Activated CD4-positive, alpha-beta T cell treated with anti-CD3 and anti-CD28 coated beads, Interleukin-2, amount 10 ng/mL, durations not matched to agents 24 days and 14 days (primary cell): ENCODE data around the gene NPM3. TPM values are rescaled to one million over a fixed set of nuclear protein-coding genes. Genes with fewer than 3 reads are reported as not detected.
A peak's percentile ranks its signal among the peaks of the same experiment; 100 is the strongest.

Source experiments
- DNase-seq: peaks from one replicate; pipeline ENCODE4 v3.0.0; 2022
- H3K27ac Mint-ChIP-seq: one replicate; pipeline ENCODE4 v1.8.0; 2022; ENCODE audit warnings: mild to moderate bottlenecking, mixed read lengths
- H3K27me3 Mint-ChIP-seq: one replicate; pipeline ENCODE4 v1.8.0; 2022; ENCODE audit warnings: mixed read lengths
- H3K36me3 Mint-ChIP-seq: one replicate; pipeline ENCODE4 v1.8.0; 2022; ENCODE audit warnings: low read depth, mild to moderate bottlenecking, mixed read lengths
- H3K4me1 Mint-ChIP-seq: one replicate; pipeline ENCODE4 v1.8.0; 2021; ENCODE audit warnings: mixed read lengths
- H3K4me3 Mint-ChIP-seq: one replicate; pipeline ENCODE4 v1.8.0; 2022; ENCODE audit warnings: mild to moderate bottlenecking, moderate library complexity, mixed read lengths
- H3K9me3 Mint-ChIP-seq: one replicate; pipeline ENCODE4 v1.8.0; 2021; ENCODE audit warnings: mixed read lengths
- intact Hi-C: fragments of 100-400 bp; cut with micrococcal nuclease; formaldehyde crosslinking; loops from one replicate; pipeline ENCODE4 v1.15.1; 2023
- total RNA-seq: library from RNA; stranded (reverse); gene quantifications from 2 replicates; pipeline ENCODE4 v1.2.3, GENCODE V29; 2022

The NPM3 gene
- total RNA-seq, 1 donor from 2014 or later, result 175 TPM

DNA sequence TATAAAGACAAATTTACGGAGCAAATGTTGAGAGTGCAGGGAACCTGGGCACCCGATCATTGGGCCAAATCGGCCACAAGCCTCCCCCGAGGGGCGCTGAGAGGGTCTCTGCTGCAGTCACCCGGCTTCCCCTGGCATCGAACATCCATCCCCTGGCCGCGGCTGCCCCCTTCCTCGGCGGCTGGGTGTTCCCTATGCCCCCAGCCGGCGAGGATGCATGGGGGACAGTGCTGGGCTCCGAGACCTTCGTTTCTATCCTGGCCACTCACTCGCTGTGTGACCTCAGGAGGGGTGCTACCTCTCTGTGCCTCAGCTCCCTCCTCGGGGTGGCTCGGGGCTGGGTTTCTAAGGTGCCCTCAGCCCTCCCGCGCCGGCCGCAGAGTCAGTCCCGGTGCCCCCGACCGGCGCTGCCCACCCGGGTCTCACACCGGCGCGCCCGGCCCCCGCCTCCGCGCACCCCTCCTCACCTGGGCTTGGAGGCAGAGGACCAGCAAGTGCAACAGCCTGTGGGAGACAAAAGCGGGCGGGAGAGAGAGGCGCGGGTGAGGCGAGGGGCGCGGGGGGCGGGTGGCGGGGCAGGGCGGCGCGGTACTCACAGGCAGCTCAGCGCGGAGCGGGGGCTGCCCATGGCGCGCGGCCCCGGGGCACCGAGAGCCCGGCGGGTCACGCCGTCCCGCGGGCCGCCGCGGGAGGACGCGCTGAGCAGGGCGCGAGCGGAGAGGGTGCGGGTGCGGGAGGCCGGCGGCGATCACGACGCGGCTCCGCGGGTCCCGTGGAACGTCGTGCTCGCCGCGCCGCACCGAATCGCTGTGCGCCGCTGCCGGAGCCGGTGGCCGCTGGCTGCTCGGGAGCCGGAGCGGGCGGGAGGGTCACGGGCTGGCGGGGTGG lies 7.7 kb downstream of the NPM3 start, which contains the start of gene FGF8:
Gene FGF8 (minus strand): TSS at position 842 of the 888 bp plus-strand sequence. CDS start 214 bp downstream, at position 628.
- H3K4me3 Mint-ChIP-seq, result peak within 1 kb of the TSS; percentile 59
- H3K9me3 Mint-ChIP-seq, result no peaks in the 10 kb centered on the region
- H3K36me3 Mint-ChIP-seq, result peaks cover 22% of the 10 kb centered on the region
- H3K4me1 Mint-ChIP-seq, result peaks cover 14% of the 10 kb centered on the region
- H3K27ac Mint-ChIP-seq, result no peak within 1 kb of the TSS
- peaks cover 67% of the 10 kb centered on the region for H3K27me3 Mint-ChIP-seq
- no peak for DNase-seq
- intact Hi-C loops, result loop anchor here (10.0 kb wide), 2 partner anchors 611 to 641 kb away; partner anchors contain the start of gene TLX1

DNA sequence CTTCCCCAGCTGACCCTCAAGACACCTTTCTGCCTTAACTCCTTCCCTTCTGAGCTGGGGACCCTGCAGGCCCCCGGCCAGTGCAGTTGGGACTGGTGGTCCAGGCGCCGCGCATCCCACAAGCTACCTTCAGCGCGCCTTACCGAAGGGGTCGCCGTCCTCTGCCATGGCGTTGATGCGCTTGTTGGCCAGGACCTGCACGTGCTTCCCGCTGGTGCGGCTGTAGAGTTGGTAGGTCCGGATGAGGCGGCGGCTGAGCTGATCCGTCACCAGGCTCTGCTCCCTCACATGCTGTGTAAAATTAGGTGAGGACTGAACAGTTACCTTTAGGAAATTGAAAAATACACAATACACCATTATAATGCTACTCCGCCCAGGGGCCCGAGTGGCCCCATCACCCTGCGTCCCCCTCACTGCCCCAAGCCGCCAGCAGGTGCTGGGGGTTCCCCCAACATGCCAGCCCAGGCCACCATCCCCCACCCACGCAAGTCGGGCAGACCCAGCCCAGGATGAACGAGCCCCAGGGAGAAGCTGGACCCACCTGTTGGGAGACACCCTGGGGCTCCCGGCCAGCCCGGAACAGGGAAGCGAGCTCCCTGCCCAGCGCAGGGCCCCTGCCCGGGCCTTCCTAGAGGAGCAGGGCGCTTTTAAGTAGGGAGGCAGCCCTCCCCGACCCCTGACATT lies 8.5 kb downstream of the NPM3 start:
- Mint-ChIP-seq H3K27me3 (peaks cover 69% of the 10 kb centered on the region), H3K4me1 (peaks cover 12% of the 10 kb centered on the region), H3K36me3 (peaks cover 17% of the 10 kb centered on the region), H3K4me3 (no peak overlapping the region), H3K27ac (no peak overlapping the region), H3K9me3 (no peaks in the 10 kb centered on the region)
- DNase-seq, result no peak
- intact Hi-C loops, result loop anchor here (10.0 kb wide), 2 partner anchors 610 to 640 kb away; partner anchors contain the start of gene TLX1

DNA sequence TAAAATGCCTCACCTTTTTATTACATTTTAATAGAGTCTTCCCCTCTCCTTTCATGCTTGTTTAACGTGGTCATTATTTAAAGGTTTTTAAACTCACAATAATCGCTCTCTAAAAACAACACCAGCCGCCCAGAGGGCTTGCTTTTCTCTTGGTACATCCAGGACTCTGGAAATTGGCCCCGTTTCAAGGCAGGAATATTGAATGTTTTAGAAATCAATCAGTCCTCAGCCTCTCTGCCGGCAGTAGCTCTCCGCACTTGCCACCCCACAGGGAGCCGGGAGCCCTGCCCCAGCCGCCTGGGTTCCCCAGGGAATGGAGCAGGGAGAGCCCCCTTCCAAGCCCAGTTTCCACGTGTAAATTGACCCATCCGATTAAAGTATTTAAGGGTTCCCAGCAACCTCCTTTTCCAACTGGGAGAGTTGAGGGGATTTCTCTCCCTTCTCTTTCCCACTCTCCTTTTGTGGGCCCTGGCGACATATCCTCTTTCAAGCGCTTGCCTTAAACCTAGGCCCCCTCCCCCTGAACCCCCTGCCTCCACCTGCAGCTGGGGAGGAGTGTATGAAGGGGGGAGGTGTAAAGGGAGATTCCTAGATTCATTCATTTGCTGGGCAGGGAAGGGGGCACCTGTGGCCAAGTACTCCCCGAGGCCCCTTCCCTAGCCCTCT lies 9.2 kb downstream of the NPM3 start:
- intact Hi-C loops, result loop anchor here (10.0 kb wide), 2 partner anchors 609 to 639 kb away; partner anchors contain the start of gene TLX1
- H3K36me3 Mint-ChIP-seq, result peaks cover 14% of the 10 kb centered on the region
- no peak overlapping the region for H3K27ac Mint-ChIP-seq
- H3K4me1 Mint-ChIP-seq, result peaks cover 7% of the 10 kb centered on the region
- no peak for DNase-seq
- peaks cover 65% of the 10 kb centered on the region for H3K27me3 Mint-ChIP-seq
- H3K4me3 Mint-ChIP-seq, result no peak overlapping the region
- H3K9me3 Mint-ChIP-seq, result no peaks in the 10 kb centered on the region

DNA sequence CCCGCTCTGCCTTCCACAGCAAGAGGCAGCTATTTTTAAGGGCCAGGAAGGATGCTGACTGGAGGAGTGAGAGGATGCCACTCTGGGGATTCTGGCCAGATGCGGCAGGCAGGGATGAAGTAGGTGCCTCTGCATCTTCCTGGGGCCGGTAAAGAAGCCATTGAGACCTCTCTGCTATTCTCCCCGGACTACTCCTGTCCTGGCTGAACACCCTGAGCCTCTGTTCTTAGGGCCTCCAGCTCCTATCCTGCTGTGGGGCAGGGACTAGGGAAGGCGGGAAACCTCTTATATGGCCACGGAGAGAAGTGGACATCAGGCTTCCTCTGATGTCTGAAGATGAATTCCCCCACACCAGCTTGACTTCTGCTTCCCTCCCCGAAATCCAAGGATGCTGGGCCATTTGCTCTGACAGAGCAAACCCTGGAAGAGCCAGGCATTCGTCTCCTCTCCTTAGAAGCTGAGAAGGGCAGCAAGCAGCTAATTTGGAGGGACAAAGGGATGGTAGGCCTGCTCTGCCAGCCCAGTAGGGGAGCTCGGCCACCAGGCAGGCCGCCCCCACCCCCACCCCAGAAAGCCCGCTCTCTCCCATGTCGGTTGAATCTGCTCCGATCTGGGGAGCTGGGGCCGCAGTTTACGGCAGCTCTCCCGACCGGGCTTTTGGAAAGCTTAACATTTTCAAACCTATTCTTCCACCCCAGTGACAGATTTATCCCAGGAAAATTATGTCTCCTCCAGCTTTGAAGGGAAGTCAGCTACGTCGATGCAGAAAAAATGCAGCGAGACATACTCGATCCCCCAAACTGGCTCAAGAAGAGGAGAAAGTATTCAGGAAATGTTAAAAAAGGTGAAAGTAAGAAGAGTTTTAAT lies 10.1 kb downstream of the NPM3 start:
- DNase-seq, result no peak
- no peaks in the 10 kb centered on the region for H3K9me3 Mint-ChIP-seq
- H3K27me3 Mint-ChIP-seq, result peaks cover 61% of the 10 kb centered on the region
- intact Hi-C loops, result loop anchor here (10.0 kb wide), 2 partner anchors 608 to 638 kb away; partner anchors contain the start of gene TLX1
- no peak overlapping the region for H3K4me3 Mint-ChIP-seq
- H3K4me1 Mint-ChIP-seq, result peaks cover 3% of the 10 kb centered on the region
- H3K27ac Mint-ChIP-seq, result no peak overlapping the region
- peaks cover 10% of the 10 kb centered on the region for H3K36me3 Mint-ChIP-seq

GRCh38 chr10:101772017-101772894 lies 11.0 kb downstream of the NPM3 start:
- Mint-ChIP-seq H3K27ac (no peak overlapping the region), H3K9me3 (no peaks in the 10 kb centered on the region), H3K4me3 (no peak overlapping the region), H3K36me3 (peaks cover 1% of the 10 kb centered on the region), H3K27me3 (peaks cover 58% of the 10 kb centered on the region), H3K4me1 (peaks cover 3% of the 10 kb centered on the region)
- no peak for DNase-seq
- intact Hi-C loops, result loop anchor here (10.0 kb wide), 2 partner anchors 607 to 637 kb away; partner anchors contain the start of gene TLX1

DNA sequence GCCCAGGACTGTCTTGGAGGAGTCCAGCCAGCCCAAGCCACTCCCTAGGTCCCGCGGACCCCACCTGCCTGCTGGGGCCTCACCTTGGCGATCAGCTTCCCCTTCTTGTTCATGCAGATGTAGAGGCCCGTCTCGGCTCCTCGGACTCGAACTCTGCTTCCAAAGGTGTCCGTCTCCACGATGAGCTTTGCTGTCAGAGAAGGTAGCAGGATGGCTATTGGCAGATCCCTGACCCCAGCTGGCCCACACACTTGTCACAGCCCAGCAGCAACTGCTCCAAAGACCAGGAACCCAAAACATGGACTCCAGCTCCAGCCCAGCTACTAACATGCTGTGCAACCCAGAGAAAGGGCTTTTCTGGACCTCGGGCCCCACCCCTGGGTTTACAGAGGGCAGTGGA lies 11.9 kb downstream of the NPM3 start:
- Mint-ChIP-seq H3K4me1 (no peaks in the 10 kb centered on the region), H3K36me3 (no peaks in the 10 kb centered on the region), H3K27me3 (peaks cover 58% of the 10 kb centered on the region), H3K9me3 (no peaks in the 10 kb centered on the region), H3K27ac (no peak overlapping the region), H3K4me3 (no peak overlapping the region)
- DNase-seq, result no peak
- intact Hi-C loops, result loop anchor here (10.0 kb wide), 2 partner anchors 607 to 637 kb away; partner anchors contain the start of gene TLX1

DNA sequence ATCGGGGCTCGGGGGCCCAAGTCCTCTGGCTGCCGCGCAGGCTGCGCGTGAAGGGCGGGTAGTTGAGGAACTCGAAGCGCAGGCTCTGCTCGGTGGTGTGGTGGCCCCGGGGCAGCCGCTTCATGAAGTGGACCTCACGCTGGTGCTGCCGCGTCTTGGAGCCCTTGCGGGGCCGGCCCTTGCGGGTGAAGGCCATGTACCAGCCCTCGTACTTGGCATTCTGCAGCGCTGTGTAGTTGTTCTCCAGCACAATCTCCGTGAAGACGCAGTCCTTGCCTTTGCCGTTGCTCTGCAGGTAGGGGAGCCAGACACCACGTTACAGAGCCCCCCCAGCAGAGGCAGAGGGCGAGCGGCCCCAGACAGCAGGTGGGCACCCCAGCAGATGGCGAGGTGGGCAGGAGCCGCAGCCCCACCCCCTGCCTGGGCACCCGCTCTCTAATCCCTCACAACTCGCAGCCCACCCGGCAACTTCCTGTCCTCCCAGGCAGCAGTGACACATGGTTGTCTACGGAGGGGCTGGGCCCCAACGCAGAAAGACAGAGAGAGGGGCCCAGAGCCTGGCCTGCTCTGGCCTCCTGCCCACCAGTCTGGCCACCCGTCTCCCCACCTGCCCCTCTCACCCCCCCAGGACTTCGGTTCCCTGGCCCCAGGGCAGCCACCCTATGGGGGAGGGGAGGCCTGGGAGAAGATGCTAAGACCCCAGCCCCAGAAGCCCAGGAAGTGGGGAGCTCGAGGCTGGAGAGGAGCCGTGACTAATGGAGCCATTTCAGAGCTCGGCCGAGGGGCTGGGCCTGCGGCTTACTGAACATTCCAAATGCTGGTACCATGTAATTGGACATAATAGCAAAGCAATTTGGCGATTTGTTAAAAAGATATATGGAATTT lies 12.7 kb downstream of the NPM3 start:
- DNase-seq, result no peak
- intact Hi-C loops, result loop anchor here (10.0 kb wide), 2 partner anchors 606 to 636 kb away; partner anchors contain the start of gene TLX1
- no peak overlapping the region for H3K4me3 Mint-ChIP-seq
- no peaks in the 10 kb centered on the region for H3K36me3 Mint-ChIP-seq
- H3K27ac Mint-ChIP-seq, result no peak overlapping the region
- no peaks in the 10 kb centered on the region for H3K4me1 Mint-ChIP-seq
- no peaks in the 10 kb centered on the region for H3K9me3 Mint-ChIP-seq
- H3K27me3 Mint-ChIP-seq, result peaks cover 64% of the 10 kb centered on the region

DNA sequence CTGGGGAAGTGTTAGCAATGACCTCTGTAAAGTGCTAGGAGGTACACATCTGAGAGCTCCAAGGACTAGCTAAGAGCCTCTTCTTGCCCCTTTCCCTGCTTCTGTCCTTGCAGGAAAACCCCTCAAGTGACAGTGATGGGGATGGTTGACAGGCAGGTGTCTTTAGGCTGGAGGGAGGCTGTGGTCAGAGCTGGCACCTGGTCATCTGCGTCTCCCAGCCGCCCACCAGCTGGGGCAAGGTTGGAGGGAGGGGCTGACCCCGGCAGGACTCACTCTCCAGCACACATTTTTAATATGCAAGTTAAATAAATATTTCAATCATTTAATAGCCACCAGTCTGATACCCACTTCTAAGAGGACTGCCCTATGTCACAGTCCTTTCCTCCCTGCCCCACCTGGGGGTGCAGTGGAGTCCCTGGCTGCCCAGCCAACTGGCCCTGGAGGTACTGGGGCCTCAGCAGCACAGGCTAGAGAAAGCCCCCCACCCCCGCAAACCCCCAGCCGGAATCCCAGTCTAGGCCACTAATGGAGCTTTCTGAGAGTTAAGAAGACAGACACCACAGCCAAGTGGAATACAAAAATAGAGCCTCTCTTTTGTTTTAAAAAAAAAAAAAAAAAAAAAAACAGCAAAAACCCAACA lies 13.6 kb downstream of the NPM3 start:
- DNase-seq, result no peak
- Mint-ChIP-seq H3K9me3 (no peaks in the 10 kb centered on the region), H3K4me3 (no peak overlapping the region), H3K27me3 (peaks cover 61% of the 10 kb centered on the region), H3K4me1 (no peaks in the 10 kb centered on the region), H3K36me3 (no peaks in the 10 kb centered on the region), H3K27ac (no peak overlapping the region)
- intact Hi-C loops, result loop anchor here (10.0 kb wide), 2 partner anchors 605 to 635 kb away; partner anchors contain the start of gene TLX1

GRCh38 chr10:101768791-101769170 lies 14.5 kb downstream of the NPM3 start:
- intact Hi-C loops, result no loop called here
- Mint-ChIP-seq H3K9me3 (no peaks in the 10 kb centered on the region), H3K27ac (no peak overlapping the region), H3K4me3 (no peak overlapping the region), H3K4me1 (no peaks in the 10 kb centered on the region), H3K27me3 (peaks cover 54% of the 10 kb centered on the region), H3K36me3 (no peaks in the 10 kb centered on the region)
- DNase-seq, result no peak

- no peaks in the 10 kb centered on the region for H3K4me1 Mint-ChIP-seq
- no peak overlapping the region for H3K27ac Mint-ChIP-seq
- no peak overlapping the region for H3K4me3 Mint-ChIP-seq
- no peak for DNase-seq
- H3K36me3 Mint-ChIP-seq, result no peaks in the 10 kb centered on the region
- H3K27me3 Mint-ChIP-seq, result peaks cover 48% of the 10 kb centered on the region
- no peaks in the 10 kb centered on the region for H3K9me3 Mint-ChIP-seq
- intact Hi-C loops, result no loop called here
Measured at GRCh38 chr10:101767966-101768790, 15.1 kb downstream of the NPM3 start.
